HG02852 (cell line): Measurements from ENCODE around the gene TBL2.
"Not testable (repeated sequence)": the region's sequence is repeated elsewhere in the genome, so short reads cannot be mapped to it uniquely, and the experiment has no call there.

Experiments
- ATAC-seq: cut with Tn5 transposase; IDR thresholded peaks from one replicate; pipeline ENCODE4 v1.9.1; 2021; ENCODE audit warnings: mild to moderate bottlenecking, moderate library complexity; ENCODE audit not compliant: unreplicated experiment

Gene TBL2

GRCh38 chr7:73578342-73579128 lies at the start of gene TBL2:
Gene TBL2, minus strand, starts transcription at chr7:73578579. Its CDS starts 30 bp downstream, at chr7:73578549.
- peak; percentile 82 for ATAC-seq

- ATAC-seq, result no peak
These were observed 48.4 kb upstream of the TBL2 start for GRCh38 chr7:73626814-73627213.

- no peak for ATAC-seq
These were observed 46.9 kb upstream of the TBL2 start for GRCh38 chr7:73625276-73625675.

GRCh38 chr7:73624669-73625001 lies 46.3 kb upstream of the TBL2 start:
- no peak for ATAC-seq

- ATAC-seq, result no peak
These were observed 45.7 kb upstream of the TBL2 start, which contains the start of gene MLXIPL for GRCh38 chr7:73623798-73624668. Gene MLXIPL, minus strand, starts transcription at chr7:73624522. Its CDS starts 30 bp downstream, at chr7:73624492.

GRCh38 chr7:73622909-73623797 lies 44.8 kb upstream of the TBL2 start:
- no peak for ATAC-seq

- ATAC-seq, result no peak
These were observed 44.1 kb upstream of the TBL2 start for GRCh38 chr7:73622527-73622908.

- ATAC-seq, result no peak
These were observed 43.0 kb upstream of the TBL2 start for GRCh38 chr7:73621168-73622063.

GRCh38 chr7:73619394-73619793 lies 41.0 kb upstream of the TBL2 start:
- ATAC-seq, result not testable (repeated sequence)

- ATAC-seq, result no peak
These were observed 40.2 kb upstream of the TBL2 start for GRCh38 chr7:73618538-73618937.

GRCh38 chr7:73617520-73617919 lies 39.1 kb upstream of the TBL2 start:
- not testable (repeated sequence) for ATAC-seq

- ATAC-seq, result no peak
These were observed 37.5 kb upstream of the TBL2 start for GRCh38 chr7:73615886-73616285.

GRCh38 chr7:73614937-73615336 lies 36.6 kb upstream of the TBL2 start:
- ATAC-seq, result not testable (repeated sequence)

- no peak for ATAC-seq
These were observed 35.8 kb upstream of the TBL2 start for GRCh38 chr7:73613954-73614735.

GRCh38 chr7:73612598-73613269 lies 34.4 kb upstream of the TBL2 start:
- no peak for ATAC-seq

GRCh38 chr7:73611017-73611555 lies 32.7 kb upstream of the TBL2 start:
- no peak for ATAC-seq

GRCh38 chr7:73610105-73610504 lies 31.7 kb upstream of the TBL2 start:
- no peak for ATAC-seq

- not testable (repeated sequence) for ATAC-seq
These were observed 29.3 kb upstream of the TBL2 start for GRCh38 chr7:73607692-73607983.
